Activated CD4-positive, alpha-beta T cell treated with anti-CD3 and anti-CD28 coated beads, Interleukin-2, Interleukin-4, amounts not matched to agents 100 ng/mL and 50 ng/mL, durations not matched to agents 16 hours and 8 hours (primary cell): ENCODE data around the gene ZNF570.

ENCODE experiments used
- DNase-seq: peaks from one replicate; pipeline ENCODE4 v3.0.0-alpha.2; 2020; ENCODE audit warnings: low spot score

Gene ZNF570

GRCh38 chr19:37468961-37469777, at the start of gene ZNF570:
Gene ZNF570, plus strand, starts transcription at chr19:37469356. Its CDS starts 999 bp downstream, at chr19:37470355.
- DNase-seq: peak; percentile 84

GRCh38 chr19:37452500-37453245, 16.5 kb upstream of the ZNF570 start:
- no peak for DNase-seq

DNA sequence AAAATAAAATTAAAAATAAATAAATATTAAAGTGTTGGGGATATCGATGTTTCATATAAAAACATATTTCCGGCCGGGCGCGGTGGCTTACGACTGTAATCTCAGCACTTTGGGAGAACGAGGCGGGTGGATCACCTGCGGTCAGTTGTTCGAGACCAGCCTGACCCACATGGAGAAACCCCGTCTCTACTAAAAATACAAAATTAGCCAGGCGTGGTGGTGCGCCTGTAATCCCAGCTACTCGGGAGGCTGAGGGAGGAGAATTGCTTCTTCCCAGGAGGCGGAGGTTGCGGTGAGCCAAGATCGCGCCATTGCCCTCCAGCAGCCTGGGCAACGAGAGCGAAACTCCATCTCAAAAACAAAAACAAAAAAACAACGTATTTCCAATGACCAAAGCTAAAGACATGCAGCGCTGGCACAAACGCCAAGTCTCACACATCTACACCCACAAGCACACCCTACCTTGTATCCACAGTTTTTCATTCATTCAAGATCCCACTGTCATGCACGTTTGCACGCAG, 2.8 kb upstream of the ZNF570 start:
- no peak for DNase-seq

- peak; percentile 88 for DNase-seq
Observed at GRCh38 chr19:37466798-37467607, 2.2 kb upstream of the ZNF570 start, which contains the start of gene ZNF569. Gene ZNF569, minus strand, starts transcription at chr19:37467444. Its CDS starts 22,523 bp downstream, at chr19:37444921.

DNA sequence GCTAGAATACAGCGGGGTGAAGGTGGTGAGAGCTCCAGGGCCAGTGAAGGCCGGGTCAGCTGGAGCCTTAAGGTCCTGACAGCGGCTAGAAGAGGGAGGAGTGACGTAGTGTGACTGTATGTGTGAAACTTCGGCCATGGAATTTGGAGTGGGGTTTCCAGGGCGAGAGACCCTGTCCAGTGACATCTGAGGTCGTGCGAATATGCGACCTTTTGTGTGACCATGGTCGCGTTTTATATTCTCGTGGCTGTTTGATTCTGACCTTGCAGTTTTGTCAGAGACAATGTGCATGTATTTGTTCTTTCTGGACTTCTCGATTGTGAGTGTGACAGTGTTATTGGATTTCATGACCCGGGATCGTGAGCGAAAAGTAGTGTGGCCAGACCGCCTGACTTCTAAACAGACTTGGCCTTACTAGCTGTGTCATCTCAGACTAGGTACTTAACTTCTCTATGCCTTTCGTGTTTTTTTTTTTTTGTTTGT, 1.5 kb upstream of the ZNF570 start:
- DNase-seq: no peak

- no peak for DNase-seq
Observed at GRCh38 chr19:37470216-37470615, 1.1 kb downstream of the ZNF570 start.

GRCh38 chr19:37472165-37472564, 3.0 kb downstream of the ZNF570 start:
- DNase-seq: no peak

GRCh38 chr19:37484406-37485168, 15.4 kb downstream of the ZNF570 start:
- DNase-seq: no peak

GRCh38 chr19:37492213-37492612, 23.1 kb downstream of the ZNF570 start:
- DNase-seq: no peak

GRCh38 chr19:37505958-37506386, 36.8 kb downstream of the ZNF570 start:
- no peak for DNase-seq

- peak; percentile 60 for DNase-seq
Observed at GRCh38 chr19:37506387-37507166, 37.4 kb downstream of the ZNF570 start, which contains the start of gene ZNF793. Gene ZNF793, plus strand, starts transcription at chr19:37506939. Its CDS starts 16,501 bp downstream, at chr19:37523440.

DNA sequence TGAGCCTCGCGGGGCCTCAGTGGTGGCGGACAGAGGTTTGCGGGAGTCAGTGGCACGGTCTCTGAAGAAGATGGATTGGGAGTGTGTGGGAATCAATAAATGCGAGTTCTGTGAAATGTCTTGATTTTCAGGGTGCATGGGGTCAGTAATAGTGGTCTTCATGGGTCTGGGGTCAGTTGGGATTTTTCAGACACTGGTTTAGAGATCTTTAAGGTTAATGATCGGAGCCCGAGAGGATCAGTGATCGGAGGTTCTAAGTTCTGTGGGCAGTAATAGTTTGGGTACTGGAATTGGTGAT, 38.0 kb downstream of the ZNF570 start:
- DNase-seq: no peak

DNA sequence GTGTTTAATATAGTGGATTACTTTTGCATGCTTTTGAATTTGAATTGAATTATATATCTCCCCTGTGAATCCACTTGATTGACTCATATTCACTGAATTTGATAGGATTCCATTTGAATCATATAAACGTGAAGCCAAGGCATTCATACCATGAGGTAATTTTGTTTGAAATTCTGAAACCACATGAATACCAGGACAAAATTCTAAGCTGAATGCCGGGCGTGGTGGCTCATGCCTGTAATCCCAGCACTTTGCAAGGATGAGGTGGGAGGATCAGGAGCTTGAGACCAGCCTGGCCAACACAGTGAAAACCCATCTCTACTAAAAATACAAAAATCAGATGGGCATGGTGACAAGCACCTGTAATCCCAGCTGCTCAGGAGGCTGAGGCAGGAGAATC, 42.0 kb downstream of the ZNF570 start:
- no peak for DNase-seq

- DNase-seq: no peak
Observed at GRCh38 chr19:37511821-37512220, 42.7 kb downstream of the ZNF570 start.

- no peak for DNase-seq
Observed at GRCh38 chr19:37513397-37513796, 44.2 kb downstream of the ZNF570 start.

DNA sequence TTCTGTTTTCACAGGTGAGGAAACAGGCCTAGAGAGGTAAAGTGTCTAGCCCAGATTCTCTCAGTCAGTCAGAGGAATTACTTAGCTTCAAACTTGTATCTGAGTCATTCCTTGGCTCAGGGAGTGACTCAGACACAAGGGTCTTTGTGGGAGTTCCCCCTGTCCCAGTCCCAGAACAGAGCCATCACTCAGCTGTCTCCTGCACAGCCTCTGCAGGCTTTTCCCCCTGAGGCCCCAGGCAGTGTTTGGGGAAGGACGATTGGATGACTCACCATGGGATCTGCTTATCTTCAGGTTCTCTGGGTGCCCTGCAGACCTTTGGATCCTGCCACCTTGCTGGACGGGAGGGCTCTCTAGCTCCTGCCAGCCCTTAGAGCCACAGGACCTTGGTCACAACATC, 50.7 kb downstream of the ZNF570 start:
- DNase-seq: no peak

DNA sequence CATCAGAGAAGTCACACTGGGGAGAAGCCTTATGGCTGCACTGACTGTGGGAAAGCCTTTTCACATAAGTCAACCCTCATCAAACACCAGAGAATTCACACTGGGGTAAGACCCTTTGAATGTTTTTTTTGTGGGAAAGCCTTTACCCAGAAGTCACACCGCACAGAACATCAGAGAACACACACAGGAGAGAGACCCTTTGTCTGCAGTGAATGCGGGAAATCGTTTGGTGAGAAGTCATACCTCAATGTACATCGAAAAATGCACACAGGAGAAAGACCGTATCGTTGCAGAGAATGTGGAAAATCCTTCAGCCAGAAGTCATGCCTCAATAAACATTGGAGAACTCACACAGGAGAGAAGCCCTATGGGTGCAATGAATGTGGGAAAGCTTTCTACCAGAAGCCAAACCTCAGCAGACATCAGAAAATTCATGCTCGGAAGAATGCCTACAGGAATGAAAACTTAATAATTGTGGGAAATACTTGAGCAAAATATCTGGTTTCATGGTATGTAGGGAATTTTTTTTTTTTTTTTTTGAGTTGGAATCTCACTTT, 68.3 kb downstream of the ZNF570 start:
- no peak for DNase-seq
